ENCODE measurements around the gene DCP1B.

DCP1B gene

DNA sequence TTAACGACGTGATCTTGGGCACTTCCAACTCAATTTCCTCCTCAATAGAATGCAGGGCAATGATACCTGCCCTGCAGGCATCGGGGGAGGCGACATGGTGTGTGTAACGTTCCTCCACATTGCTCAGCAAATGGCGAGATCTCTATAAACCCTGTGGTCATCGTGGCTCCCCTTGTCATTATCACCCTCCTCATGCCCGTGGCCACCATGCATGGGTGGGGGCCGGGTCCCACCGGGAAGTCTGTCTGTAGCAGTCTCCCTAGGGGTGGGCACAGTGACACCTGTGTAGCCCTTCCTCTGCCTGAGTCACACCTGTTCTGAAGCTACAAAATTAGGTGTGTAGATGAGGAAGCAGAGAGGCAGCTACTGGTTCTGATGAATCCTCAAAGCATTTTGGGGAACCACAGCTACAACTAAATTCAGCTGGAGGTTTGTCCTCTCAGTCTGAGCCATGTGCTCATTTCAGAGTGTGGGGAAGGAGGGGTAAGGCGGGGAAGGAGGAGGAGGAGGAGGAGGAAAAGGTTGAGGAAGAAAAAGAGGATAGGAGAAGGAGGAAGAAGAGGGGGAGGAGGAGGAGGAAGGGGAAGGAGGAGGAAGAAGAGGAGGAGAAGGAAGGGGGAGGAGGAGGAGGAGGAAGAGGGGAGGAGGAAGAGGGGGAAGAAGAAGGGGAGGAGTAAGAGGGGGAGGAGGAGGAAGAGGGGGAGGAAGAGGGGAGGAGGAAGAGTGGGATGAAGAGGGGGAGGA lies 74.8 kb downstream of the DCP1B start:
- in situ Hi-C loops (cut with MboI; ENCODE audit: low sequenced_read_pairs, unreplicated experiment) = no loop called here
- DNase-seq (ENCODE audit: low spot score) = no peak
- TF ChIP-seq, protein P1, sequence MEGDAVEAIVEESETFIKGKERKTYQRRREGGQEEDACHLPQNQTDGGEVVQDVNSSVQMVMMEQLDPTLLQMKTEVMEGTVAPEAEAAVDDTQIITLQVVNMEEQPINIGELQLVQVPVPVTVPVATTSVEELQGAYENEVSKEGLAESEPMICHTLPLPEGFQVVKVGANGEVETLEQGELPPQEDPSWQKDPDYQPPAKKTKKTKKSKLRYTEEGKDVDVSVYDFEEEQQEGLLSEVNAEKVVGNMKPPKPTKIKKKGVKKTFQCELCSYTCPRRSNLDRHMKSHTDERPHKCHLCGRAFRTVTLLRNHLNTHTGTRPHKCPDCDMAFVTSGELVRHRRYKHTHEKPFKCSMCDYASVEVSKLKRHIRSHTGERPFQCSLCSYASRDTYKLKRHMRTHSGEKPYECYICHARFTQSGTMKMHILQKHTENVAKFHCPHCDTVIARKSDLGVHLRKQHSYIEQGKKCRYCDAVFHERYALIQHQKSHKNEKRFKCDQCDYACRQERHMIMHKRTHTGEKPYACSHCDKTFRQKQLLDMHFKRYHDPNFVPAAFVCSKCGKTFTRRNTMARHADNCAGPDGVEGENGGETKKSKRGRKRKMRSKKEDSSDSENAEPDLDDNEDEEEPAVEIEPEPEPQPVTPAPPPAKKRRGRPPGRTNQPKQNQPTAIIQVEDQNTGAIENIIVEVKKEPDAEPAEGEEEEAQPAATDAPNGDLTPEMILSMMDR (IDR thresholded peaks at IDR 0.05; ENCODE audit: borderline replicate concordance, control extremely low read depth, extremely low read depth, insufficient read depth, missing control alignments) = no peak

DNA sequence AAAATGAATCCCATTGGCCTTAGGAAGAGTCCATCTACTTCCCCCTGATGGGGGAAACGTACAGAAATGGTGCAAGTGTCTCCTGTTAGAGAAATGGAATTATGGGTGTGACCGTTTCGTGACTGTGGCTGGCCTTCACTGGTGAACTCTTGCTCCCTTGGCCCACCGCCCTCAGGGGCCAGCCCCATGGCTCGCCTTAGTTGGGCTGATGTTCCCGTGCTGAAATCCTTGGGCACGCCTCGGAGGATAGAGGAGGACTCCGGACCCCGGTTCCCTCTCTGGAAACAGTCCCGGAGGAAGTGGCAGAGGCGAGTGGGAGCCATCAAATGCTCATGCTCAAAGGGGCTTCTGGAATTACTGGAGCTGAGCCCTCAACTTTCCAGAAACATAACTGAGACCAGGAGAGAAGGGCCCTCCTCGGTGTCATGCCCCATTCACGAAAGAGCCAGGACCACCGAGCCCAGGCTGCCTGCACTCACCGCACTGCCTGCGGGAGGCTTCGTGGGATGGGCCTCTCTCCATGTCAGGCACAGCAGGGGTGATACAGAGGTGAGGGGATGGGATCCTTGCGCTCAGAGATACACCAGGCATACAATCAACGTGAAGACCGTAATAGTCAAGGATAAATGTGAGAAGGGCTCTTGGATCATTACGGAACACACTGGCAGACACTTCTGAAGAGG lies 75.7 kb downstream of the DCP1B start:
- in situ Hi-C loops (cut with MboI; ENCODE audit: low sequenced_read_pairs, unreplicated experiment) = no loop called here
- TF ChIP-seq, protein P1 (IDR thresholded peaks at IDR 0.05; ENCODE audit: borderline replicate concordance, control extremely low read depth, extremely low read depth, insufficient read depth, missing control alignments) = no peak
- DNase-seq (ENCODE audit: low spot score) = no peak

DNA sequence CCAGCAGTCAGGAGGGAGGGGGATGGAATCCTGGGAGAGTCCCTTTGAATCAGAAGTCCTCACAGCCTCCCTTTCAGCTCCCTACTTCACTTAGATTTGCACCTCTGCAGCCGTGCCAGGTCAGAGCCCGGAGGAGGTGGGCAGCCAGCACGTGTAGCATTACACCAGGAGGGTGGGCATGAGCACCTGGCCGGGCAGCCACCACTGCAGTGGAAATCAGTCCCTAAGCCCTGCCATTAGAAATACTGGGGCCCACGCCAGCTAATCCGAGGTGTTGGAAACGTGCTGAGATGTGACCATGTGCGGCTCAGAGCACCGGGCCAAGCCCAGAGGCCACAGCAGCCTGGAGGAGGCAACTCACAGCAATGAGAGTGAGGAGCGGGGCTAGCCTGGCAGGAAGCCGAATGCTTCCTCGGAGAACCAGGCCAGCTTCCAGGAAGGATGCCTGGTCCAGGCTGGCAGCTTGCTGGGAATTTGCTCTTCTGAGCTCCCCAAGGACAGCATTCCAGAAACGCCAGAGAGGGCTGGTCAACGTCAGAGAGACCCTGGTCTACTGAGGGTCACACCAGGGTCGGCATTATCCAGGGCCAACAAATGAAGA lies 76.4 kb downstream of the DCP1B start:
- in situ Hi-C loops (cut with MboI; ENCODE audit: low sequenced_read_pairs, unreplicated experiment) = no loop called here
- TF ChIP-seq, protein P1 (IDR thresholded peaks at IDR 0.05; ENCODE audit: borderline replicate concordance, control extremely low read depth, extremely low read depth, insufficient read depth, missing control alignments) = no peak
- no peak for DNase-seq (ENCODE audit: low spot score)

DNA sequence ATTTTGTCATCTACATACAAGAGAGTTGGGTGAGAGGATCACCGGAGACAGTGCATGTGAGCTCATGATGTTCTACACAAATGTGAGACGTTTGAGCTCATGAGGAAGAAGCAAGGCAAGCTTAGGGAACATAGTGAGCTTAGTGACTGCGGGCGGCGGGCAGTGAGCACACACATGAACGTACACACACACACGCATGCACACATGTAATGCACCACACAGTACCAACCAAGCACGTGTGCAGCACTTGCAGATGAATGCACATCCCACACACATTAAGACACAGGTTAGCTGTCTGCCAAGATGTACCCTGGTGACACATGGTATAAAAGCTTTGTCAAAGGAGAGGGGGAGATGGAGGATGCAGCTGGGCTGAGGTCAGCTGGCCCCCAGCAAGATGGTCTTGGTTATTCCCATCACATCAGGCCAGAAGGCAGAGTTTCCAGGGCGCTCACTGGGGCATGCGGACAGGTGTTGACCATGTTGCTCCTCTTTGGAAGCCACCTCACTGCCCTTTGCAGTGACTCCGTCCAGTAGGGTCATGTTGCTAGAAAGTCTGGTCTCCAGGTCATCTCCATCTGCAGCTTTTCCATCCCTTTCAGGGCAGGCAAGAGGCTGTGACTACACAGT lies 77.1 kb downstream of the DCP1B start:
- DNase-seq (ENCODE audit: low spot score) = no peak
- in situ Hi-C loops (cut with MboI; ENCODE audit: low sequenced_read_pairs, unreplicated experiment) = no loop called here
- TF ChIP-seq, protein P1 (IDR thresholded peaks at IDR 0.05; ENCODE audit: borderline replicate concordance, control extremely low read depth, extremely low read depth, insufficient read depth, missing control alignments) = no peak

DNA sequence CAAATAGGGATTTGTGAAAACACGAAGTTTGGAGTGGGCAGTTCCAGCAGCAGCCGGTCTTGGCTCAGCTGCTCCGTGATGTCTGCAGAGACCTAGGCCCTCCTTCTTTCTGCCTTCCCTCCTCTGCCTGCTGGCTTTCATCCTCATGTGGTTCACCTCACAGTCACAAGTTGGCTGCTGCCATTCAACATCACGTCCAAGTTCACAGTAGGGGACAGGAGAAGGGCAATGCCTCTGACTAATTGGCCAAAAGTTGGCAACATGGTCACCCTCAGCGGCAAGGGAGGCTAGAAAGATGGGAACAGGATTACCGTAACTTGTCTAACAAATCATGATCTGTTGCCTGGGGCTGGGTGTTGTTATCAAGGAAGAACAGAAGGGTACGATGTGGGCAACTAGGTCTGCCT lies 78.0 kb downstream of the DCP1B start:
- in situ Hi-C loops (cut with MboI; ENCODE audit: low sequenced_read_pairs, unreplicated experiment) = no loop called here

DNA sequence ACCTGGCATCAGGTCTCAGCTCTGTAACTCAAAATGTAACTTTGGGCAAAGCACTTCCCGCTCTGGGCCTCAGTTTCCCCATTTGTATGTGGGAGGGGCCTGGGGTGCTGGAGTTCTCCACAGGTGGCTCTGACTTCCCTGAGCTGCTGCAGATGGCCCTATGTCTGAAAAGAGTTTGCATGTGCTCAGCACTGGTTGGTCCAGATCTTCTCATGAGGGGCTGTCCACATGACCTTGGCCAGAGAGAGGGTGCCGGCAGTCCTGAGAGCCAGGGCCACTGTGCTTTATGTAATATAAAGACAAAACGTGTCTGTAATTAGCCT lies 78.6 kb downstream of the DCP1B start:
- TF ChIP-seq, protein P1 (IDR thresholded peaks at IDR 0.05; ENCODE audit: borderline replicate concordance, control extremely low read depth, extremely low read depth, insufficient read depth, missing control alignments) = no peak
- in situ Hi-C loops (cut with MboI; ENCODE audit: low sequenced_read_pairs, unreplicated experiment) = no loop called here
- DNase-seq (ENCODE audit: low spot score) = no peak

More for the DNA sequence above, 78.0 kb downstream of the DCP1B start:
- TF ChIP-seq, protein P1 (IDR thresholded peaks at IDR 0.05; ENCODE audit: borderline replicate concordance, control extremely low read depth, extremely low read depth, insufficient read depth, missing control alignments) = no peak
- DNase-seq (ENCODE audit: low spot score) = no peak
